ENCODE measurements around the gene SLC35E2B.

The SLC35E2B gene

DNA sequence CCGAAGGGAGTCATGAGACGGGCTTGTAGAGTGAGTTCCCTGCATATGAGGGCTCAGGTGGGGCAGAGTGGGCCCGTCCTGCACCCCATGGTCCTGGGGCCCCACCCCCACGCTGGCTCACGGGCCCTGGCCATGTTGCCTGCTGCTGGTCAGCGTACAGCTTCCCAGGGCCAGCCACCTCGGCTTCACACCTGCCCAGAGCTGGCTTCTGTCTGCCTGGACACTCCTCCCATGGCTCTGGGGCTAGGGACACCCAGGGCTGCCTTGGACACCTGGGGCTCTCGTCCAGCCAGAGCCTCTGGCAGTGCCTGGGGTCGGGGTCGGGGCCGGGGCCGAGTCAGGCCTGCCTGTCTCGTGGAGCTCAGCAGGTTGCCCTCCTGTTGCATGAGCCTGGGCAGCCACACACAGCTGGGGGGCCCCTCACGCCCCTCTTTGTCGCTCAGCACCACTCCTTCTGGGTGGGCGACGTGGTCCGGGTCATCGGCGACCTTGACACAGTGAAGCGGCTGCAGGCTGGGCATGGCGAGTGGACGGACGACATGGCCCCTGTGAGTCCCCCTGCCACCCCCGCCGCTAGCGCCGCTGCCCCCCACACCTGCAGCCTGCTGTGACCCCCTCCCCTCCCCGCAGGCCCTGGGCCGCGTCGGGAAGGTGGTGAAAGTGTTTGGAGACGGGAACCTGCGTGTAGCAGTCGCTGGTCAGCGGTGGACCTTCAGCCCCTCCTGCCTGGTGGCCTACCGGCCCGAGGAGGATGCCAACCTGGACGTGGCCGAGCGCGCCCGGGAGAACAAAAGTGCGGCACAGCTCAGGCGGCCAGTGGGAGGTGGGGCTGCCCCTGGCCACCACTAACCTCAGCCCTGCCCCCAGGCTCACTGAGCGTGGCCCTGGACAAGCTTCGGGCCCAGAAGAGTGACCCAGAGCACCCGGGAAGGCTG is 66.1 kb downstream of the SLC35E2B start:
- Histone ChIP-seq H3K4me1 (ENCODE audit: control insufficient read depth, insufficient read depth, low read length) (no peaks in the 10 kb centered on the region), H3K4me3 (ENCODE audit: low read length) (no peak overlapping the region), H3K9ac (ENCODE audit: low read length) (no peak overlapping the region), H3K36me3 (ENCODE audit: control insufficient read depth, insufficient read depth, low read length) (peaks cover 3% of the 10 kb centered on the region), H3K27me3 (ENCODE audit: control insufficient read depth, insufficient read depth, low read length) (no peaks in the 10 kb centered on the region), H3K27ac (ENCODE audit: low read depth, low read length) (no peak overlapping the region)

GRCh38 chr1:1625824-1626206 is 66.8 kb downstream of the SLC35E2B start:
- H3K36me3 ChIP-seq (ENCODE audit: control insufficient read depth, insufficient read depth, low read length) = peaks cover 3% of the 10 kb centered on the region
- H3K4me1 ChIP-seq (ENCODE audit: control insufficient read depth, insufficient read depth, low read length) = no peaks in the 10 kb centered on the region

DNA sequence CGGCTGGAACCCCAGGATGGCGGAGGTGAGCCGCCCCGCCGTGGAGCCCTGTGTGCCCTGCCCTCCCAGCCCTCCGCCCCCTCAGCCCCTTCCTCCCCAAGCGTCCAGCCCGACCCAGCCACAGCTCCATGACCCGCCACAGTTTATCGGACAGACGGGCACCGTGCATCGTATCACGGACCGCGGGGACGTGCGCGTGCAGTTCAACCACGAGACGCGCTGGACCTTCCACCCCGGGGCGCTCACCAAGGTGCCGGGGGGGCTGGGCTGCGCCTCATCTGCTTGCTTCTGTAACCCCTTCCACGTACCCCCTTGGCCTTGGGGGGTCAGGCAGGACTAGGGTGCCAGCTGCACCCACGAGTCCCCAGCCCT is 67.2 kb downstream of the SLC35E2B start:
- H3K4me1 ChIP-seq (ENCODE audit: control insufficient read depth, insufficient read depth, low read length) = no peaks in the 10 kb centered on the region
- H3K4me3 ChIP-seq (ENCODE audit: low read length) = no peak overlapping the region
- H3K9ac ChIP-seq (ENCODE audit: low read length) = no peak overlapping the region
- no peaks in the 10 kb centered on the region for H3K27me3 ChIP-seq (ENCODE audit: control insufficient read depth, insufficient read depth, low read length)
- H3K36me3 ChIP-seq (ENCODE audit: control insufficient read depth, insufficient read depth, low read length) = peaks cover 3% of the 10 kb centered on the region
- no peak overlapping the region for H3K27ac ChIP-seq (ENCODE audit: low read depth, low read length)

More at GRCh38 chr1:1625824-1626206, 66.8 kb downstream of the SLC35E2B start:
- no peak overlapping the region for H3K27ac ChIP-seq (ENCODE audit: low read depth, low read length)
- no peaks in the 10 kb centered on the region for H3K27me3 ChIP-seq (ENCODE audit: control insufficient read depth, insufficient read depth, low read length)
- H3K4me3 ChIP-seq (ENCODE audit: low read length) = no peak overlapping the region
- no peak overlapping the region for H3K9ac ChIP-seq (ENCODE audit: low read length)

GRCh38 chr1:1624443-1625403 is 67.9 kb downstream of the SLC35E2B start:
- Histone ChIP-seq H3K27ac (ENCODE audit: low read depth, low read length) (no peak overlapping the region), H3K4me1 (ENCODE audit: control insufficient read depth, insufficient read depth, low read length) (no peaks in the 10 kb centered on the region), H3K9ac (ENCODE audit: low read length) (no peak overlapping the region), H3K27me3 (ENCODE audit: control insufficient read depth, insufficient read depth, low read length) (no peaks in the 10 kb centered on the region), H3K36me3 (ENCODE audit: control insufficient read depth, insufficient read depth, low read length) (peaks cover 3% of the 10 kb centered on the region), H3K4me3 (ENCODE audit: low read length) (no peak overlapping the region)

DNA sequence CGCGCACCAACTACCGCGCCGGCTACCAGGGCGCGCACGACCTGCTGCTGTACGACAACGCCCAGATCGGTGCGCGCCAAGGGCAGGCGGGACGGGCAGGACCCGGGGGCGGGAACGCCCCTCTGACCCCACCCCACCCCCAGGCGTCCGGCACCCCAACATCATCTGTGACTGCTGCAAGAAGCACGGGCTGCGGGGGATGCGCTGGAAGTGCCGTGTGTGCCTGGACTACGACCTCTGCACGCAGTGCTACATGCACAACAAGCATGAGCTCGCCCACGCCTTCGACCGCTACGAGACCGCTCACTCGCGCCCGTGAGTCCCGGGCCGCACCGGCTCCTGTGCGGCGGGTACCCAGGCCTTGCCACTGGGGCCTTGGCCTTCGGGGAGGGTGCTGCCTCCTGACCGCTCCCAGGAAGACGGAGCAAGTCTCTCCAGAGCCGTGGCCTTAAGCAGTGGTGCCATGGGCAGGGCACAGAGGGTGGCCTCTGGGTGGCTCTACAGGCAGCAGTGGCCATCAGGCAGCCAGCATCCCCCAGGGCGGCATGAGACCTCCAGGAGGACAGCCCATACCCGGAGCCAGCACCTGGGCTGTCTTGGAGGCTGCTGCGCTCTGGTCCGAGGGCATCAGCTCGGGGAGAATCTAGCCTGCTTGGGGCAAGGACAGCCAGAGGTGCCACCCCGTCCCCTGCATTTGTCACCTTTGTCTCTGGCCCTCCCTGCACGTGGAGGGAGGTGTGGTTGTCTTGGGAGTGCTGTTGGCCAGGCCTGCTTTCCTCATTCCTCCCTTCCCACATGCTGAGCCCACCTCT is 68.8 kb downstream of the SLC35E2B start:
- peaks cover 3% of the 10 kb centered on the region for H3K36me3 ChIP-seq (ENCODE audit: control insufficient read depth, insufficient read depth, low read length)
- H3K9ac ChIP-seq (ENCODE audit: low read length) = no peak overlapping the region
- no peak overlapping the region for H3K4me3 ChIP-seq (ENCODE audit: low read length)
- no peak overlapping the region for H3K27ac ChIP-seq (ENCODE audit: low read depth, low read length)
- no peaks in the 10 kb centered on the region for H3K27me3 ChIP-seq (ENCODE audit: control insufficient read depth, insufficient read depth, low read length)
- H3K4me1 ChIP-seq (ENCODE audit: control insufficient read depth, insufficient read depth, low read length) = no peaks in the 10 kb centered on the region

- Histone ChIP-seq H3K27me3 (ENCODE audit: control insufficient read depth, insufficient read depth, low read length) (no peaks in the 10 kb centered on the region), H3K4me1 (ENCODE audit: control insufficient read depth, insufficient read depth, low read length) (no peaks in the 10 kb centered on the region), H3K27ac (ENCODE audit: low read depth, low read length) (no peak overlapping the region), H3K4me3 (ENCODE audit: low read length) (no peak overlapping the region), H3K9ac (ENCODE audit: low read length) (no peak overlapping the region), H3K36me3 (ENCODE audit: control insufficient read depth, insufficient read depth, low read length) (peaks cover 3% of the 10 kb centered on the region)
Observed at GRCh38 chr1:1623181-1623630, 69.4 kb downstream of the SLC35E2B start.

GRCh38 chr1:1622788-1623094 is 69.9 kb downstream of the SLC35E2B start:
- Histone ChIP-seq H3K27me3 (ENCODE audit: control insufficient read depth, insufficient read depth, low read length) (no peaks in the 10 kb centered on the region), H3K4me1 (ENCODE audit: control insufficient read depth, insufficient read depth, low read length) (no peaks in the 10 kb centered on the region), H3K36me3 (ENCODE audit: control insufficient read depth, insufficient read depth, low read length) (no peaks in the 10 kb centered on the region), H3K9ac (ENCODE audit: low read length) (no peak overlapping the region), H3K4me3 (ENCODE audit: low read length) (no peak overlapping the region), H3K27ac (ENCODE audit: low read depth, low read length) (no peak overlapping the region)

GRCh38 chr1:1622010-1622787 is 70.4 kb downstream of the SLC35E2B start:
- Histone ChIP-seq H3K4me3 (ENCODE audit: low read length) (no peak overlapping the region), H3K9ac (ENCODE audit: low read length) (no peak overlapping the region), H3K27ac (ENCODE audit: low read depth, low read length) (no peak overlapping the region), H3K4me1 (ENCODE audit: control insufficient read depth, insufficient read depth, low read length) (no peaks in the 10 kb centered on the region), H3K27me3 (ENCODE audit: control insufficient read depth, insufficient read depth, low read length) (no peaks in the 10 kb centered on the region), H3K36me3 (ENCODE audit: control insufficient read depth, insufficient read depth, low read length) (peaks cover 3% of the 10 kb centered on the region)

DNA sequence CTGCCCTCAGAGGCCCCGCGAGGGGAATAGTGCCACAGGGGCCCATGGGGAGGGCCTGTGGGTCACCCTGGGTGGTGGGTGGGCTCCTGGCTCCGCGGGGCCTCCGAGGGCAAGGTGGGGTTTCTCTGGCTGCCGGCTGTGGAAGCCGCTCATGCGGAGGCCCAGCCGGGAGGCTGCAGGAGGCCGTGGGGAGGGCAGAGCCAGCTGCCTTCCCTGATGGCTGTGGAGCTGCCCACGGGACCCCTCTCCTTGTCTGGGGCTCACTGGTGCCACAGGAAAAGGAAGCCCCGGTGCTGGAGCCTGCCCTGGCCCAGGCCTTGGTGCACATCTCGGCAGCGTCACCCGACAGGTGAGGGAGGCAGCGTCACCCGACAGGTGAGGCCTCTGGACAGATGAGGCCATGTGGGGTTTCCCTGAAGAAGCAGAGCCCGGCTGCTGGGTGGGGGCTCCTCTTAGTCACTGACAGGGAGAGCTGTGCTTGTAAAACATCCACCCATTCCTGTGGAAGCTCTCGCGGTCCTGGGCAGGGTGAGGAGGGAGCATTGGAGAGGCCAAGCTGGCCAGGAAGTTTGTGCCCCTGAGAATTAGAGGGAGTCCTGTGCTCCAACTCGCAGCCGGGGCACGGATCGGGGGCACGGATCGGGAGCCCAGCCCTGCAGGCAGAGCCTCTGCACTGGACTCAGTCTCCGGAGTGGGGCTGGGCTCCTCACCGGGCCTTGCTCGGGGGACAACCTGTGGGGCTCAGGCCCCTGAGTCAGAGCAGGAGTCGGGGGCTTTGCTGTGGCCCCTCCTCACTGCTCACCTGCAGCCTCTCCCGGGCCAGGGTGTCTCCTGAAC is 71.2 kb downstream of the SLC35E2B start:
- H3K4me1 ChIP-seq (ENCODE audit: control insufficient read depth, insufficient read depth, low read length) = peaks cover 6% of the 10 kb centered on the region
- H3K4me3 ChIP-seq (ENCODE audit: low read length) = no peak overlapping the region
- H3K9ac ChIP-seq (ENCODE audit: low read length) = no peak overlapping the region
- no peak overlapping the region for H3K27ac ChIP-seq (ENCODE audit: low read depth, low read length)
- H3K27me3 ChIP-seq (ENCODE audit: control insufficient read depth, insufficient read depth, low read length) = no peaks in the 10 kb centered on the region
- H3K36me3 ChIP-seq (ENCODE audit: control insufficient read depth, insufficient read depth, low read length) = peaks cover 3% of the 10 kb centered on the region

GRCh38 chr1:1620433-1621139 is 72.0 kb downstream of the SLC35E2B start:
- Histone ChIP-seq H3K27ac (ENCODE audit: low read depth, low read length) (no peak overlapping the region), H3K4me1 (ENCODE audit: control insufficient read depth, insufficient read depth, low read length) (peaks cover 7% of the 10 kb centered on the region), H3K36me3 (ENCODE audit: control insufficient read depth, insufficient read depth, low read length) (peaks cover 3% of the 10 kb centered on the region), H3K27me3 (ENCODE audit: control insufficient read depth, insufficient read depth, low read length) (no peaks in the 10 kb centered on the region), H3K9ac (ENCODE audit: low read length) (no peak overlapping the region), H3K4me3 (ENCODE audit: low read length) (no peak overlapping the region)
